ENCODE measurements around the gene UCHL3. TPM values are rescaled to one million over a fixed set of nuclear protein-coding genes. Genes with fewer than 3 reads are reported as not detected.

Gene UCHL3
- total RNA-seq, 4 donors from 2014 or later = 3.7 to 16.9 (median 13.7) TPM

- no peak for DNase-seq
- TF ChIP-seq POLR2A (IDR thresholded peaks at IDR 0.05) (no peak), CTCF (IDR thresholded peaks at IDR 0.05) (no peak)
- H3K27ac ChIP-seq = no peak overlapping the region
- no peaks in the 10 kb centered on the region for H3K36me3 ChIP-seq
- H3K27me3 ChIP-seq = no peaks in the 10 kb centered on the region
- no peaks in the 10 kb centered on the region for H3K9me3 ChIP-seq
- no peak overlapping the region for H3K4me3 ChIP-seq
- no peaks in the 10 kb centered on the region for H3K4me1 ChIP-seq
Measured at GRCh38 chr13:75511051-75511625, 38.5 kb upstream of the UCHL3 start.

- Histone ChIP-seq H3K36me3 (no peaks in the 10 kb centered on the region), H3K4me3 (no peak overlapping the region), H3K27me3 (no peaks in the 10 kb centered on the region), H3K4me1 (no peaks in the 10 kb centered on the region), H3K27ac (no peak overlapping the region), H3K9me3 (no peaks in the 10 kb centered on the region)
- TF ChIP-seq CTCF (IDR thresholded peaks at IDR 0.05) = no peak
- no peak for TF ChIP-seq POLR2A (IDR thresholded peaks at IDR 0.05)
- DNase-seq = no peak
Measured at GRCh38 chr13:75512253-75512652, 37.3 kb upstream of the UCHL3 start.

GRCh38 chr13:75513271-75513670 is 36.3 kb upstream of the UCHL3 start:
- Histone ChIP-seq H3K36me3 (no peaks in the 10 kb centered on the region), H3K4me3 (no peak overlapping the region), H3K27me3 (no peaks in the 10 kb centered on the region), H3K4me1 (no peaks in the 10 kb centered on the region), H3K27ac (no peak overlapping the region), H3K9me3 (no peaks in the 10 kb centered on the region)
- TF ChIP-seq CTCF (IDR thresholded peaks at IDR 0.05) = no peak
- TF ChIP-seq POLR2A (IDR thresholded peaks at IDR 0.05) = no peak
- no peak for DNase-seq

GRCh38 chr13:75514080-75514995 is 35.3 kb upstream of the UCHL3 start:
- Histone ChIP-seq H3K27me3 (no peaks in the 10 kb centered on the region), H3K36me3 (no peaks in the 10 kb centered on the region), H3K27ac (no peak overlapping the region), H3K4me1 (no peaks in the 10 kb centered on the region), H3K9me3 (no peaks in the 10 kb centered on the region), H3K4me3 (no peak overlapping the region)
- DNase-seq = no peak
- TF ChIP-seq POLR2A (IDR thresholded peaks at IDR 0.05) = no peak
- no peak for TF ChIP-seq CTCF (IDR thresholded peaks at IDR 0.05)

GRCh38 chr13:75518439-75519088 is 31.0 kb upstream of the UCHL3 start:
- no peaks in the 10 kb centered on the region for H3K9me3 ChIP-seq
- no peaks in the 10 kb centered on the region for H3K27me3 ChIP-seq
- H3K4me1 ChIP-seq = no peaks in the 10 kb centered on the region
- TF ChIP-seq CTCF (IDR thresholded peaks at IDR 0.05) = no peak
- DNase-seq = no peak
- no peaks in the 10 kb centered on the region for H3K36me3 ChIP-seq
- H3K27ac ChIP-seq = no peak overlapping the region
- no peak overlapping the region for H3K4me3 ChIP-seq
